Measurements from ENCODE around the gene SLC11A2. TPM values are rescaled to one million over a fixed set of nuclear protein-coding genes. Genes with fewer than 3 reads are reported as not detected.

The SLC11A2 gene
- total RNA-seq, 1 experiment from 2014 or later, result 47.9 TPM

- Histone ChIP-seq H3K56ac (ENCODE audit: insufficient read length, low read depth, low read length) (no peak overlapping the region), H2BK5ac (ENCODE audit: insufficient read length, low read length) (no peak overlapping the region), H3K79me2 (ENCODE audit: insufficient read depth, low read length) (no peaks in the 10 kb centered on the region), H4K5ac (ENCODE audit: insufficient read length, low read depth, low read length) (no peak overlapping the region), H3K27ac (ENCODE audit: insufficient read length, low read depth, low read length) (no peak overlapping the region), H3K27me3 (ENCODE audit: insufficient read depth, low read length) (no peaks in the 10 kb centered on the region), H4K8ac (replicated peaks; ENCODE audit: insufficient read length, low read depth, low read length) (no peak overlapping the region), H2BK20ac (ENCODE audit: low read depth, low read length, poor library complexity, severe bottlenecking) (no peak overlapping the region), H3K4me2 (ENCODE audit: insufficient read depth, insufficient read length, low read length) (no peak overlapping the region), H3T11ph (ENCODE audit: low read length) (no peak overlapping the region), H3K23me2 (ENCODE audit: insufficient read length, low read depth, low read length, poor library complexity, severe bottlenecking) (no peaks in the 10 kb centered on the region), H3K23ac (ENCODE audit: insufficient read length, low read depth, low read length) (no peak overlapping the region), H3K4ac (ENCODE audit: low read depth, low read length) (no peak overlapping the region), H3K18ac (ENCODE audit: insufficient read length, low read depth, low read length) (no peak overlapping the region), H3K9me3 (ENCODE audit: control insufficient read depth, low read depth, low read length) (no peaks in the 10 kb centered on the region), H2BK15ac (ENCODE audit: low read depth, low read length) (no peak overlapping the region), H4K91ac (ENCODE audit: insufficient read length, low read depth, low read length) (no peak overlapping the region), H2AK5ac (ENCODE audit: insufficient read length, low read length) (no peak overlapping the region), H3K79me1 (ENCODE audit: insufficient read depth, low read depth, low read length, poor library complexity, severe bottlenecking) (no peaks in the 10 kb centered on the region), H2BK12ac (ENCODE audit: insufficient read length, low read depth, low read length) (no peak overlapping the region), H3K14ac (ENCODE audit: insufficient read depth, low read length) (no peak overlapping the region), H2BK120ac (ENCODE audit: low read depth, low read length, poor library complexity, severe bottlenecking) (no peak overlapping the region), H4K20me1 (ENCODE audit: control insufficient read depth, insufficient read depth, insufficient read length) (no peaks in the 10 kb centered on the region), H3K9ac (ENCODE audit: extremely low read depth, insufficient read length, low read length) (no peak overlapping the region), H2AFZ (ENCODE audit: low read length) (no peak overlapping the region), H3K4me1 (ENCODE audit: insufficient read depth, low read length) (no peaks in the 10 kb centered on the region)
- WGBS (ENCODE audit: extremely low coverage, insufficient read length, low lambda C conversion rate), result no CpG with 5 or more reads among the region's 6 CpGs
- Mint-ChIP-seq H3K36me3 (ENCODE audit: insufficient read depth in 1 of 3, low read depth in 3 of 3) (peaks cover under 1 to 5% (median 2%) of the 10 kb centered on the region in 3 experiments; a peak in 4 of 7 replicates), H3K27ac (peak overlapping the region in 1 of 3 experiments; percentile 62; a peak in 2 of 7 replicates), H3K9me3 (peaks cover 1 to 3% of the 10 kb centered on the region in 2 experiments; a peak in 3 of 5 replicates), H3K27me3 (ENCODE audit: low read depth) (no peaks in the 10 kb centered on the region), H3K4me1 (peaks cover 2 to 7% of the 10 kb centered on the region in 2 experiments), H3K4me3 (no peak overlapping the region)
- no peak for DNase-seq
- TF ChIP-seq CTCF (conservative IDR thresholded peaks at IDR 0.05), result no peak
Observed at GRCh38 chr12:50981319-50982239, 44.6 kb downstream of the SLC11A2 start.

All from H9 (cell line).